PC-3 (cell line): ENCODE results near the gene PLAAT2. TPM values are rescaled to one million over a fixed set of nuclear protein-coding genes. Genes with fewer than 3 reads are reported as not detected.

Source experiments
- ATAC-seq: fragments of 200-7000 bp; cut with Tn5 transposase; 2 replicates; pipeline ENCODE4 v1.9.1; 2020; ENCODE audit warnings: mild to moderate bottlenecking, moderate library complexity
- BruUV-seq: library from RNA; stranded (reverse); fragments of 400-500 nt; replicated peaks from 2 replicates; lab custom pipeline; 2021; lab: Mats Ljungman, UMichigan
- CTCF ChIA-PET: fragments of 300-600 bp; sonication (Branson Sonifier 250); formaldehyde crosslinking; loops from one replicate; lab custom pipeline; 2022; ENCODE audit warnings: antibody characterized with exemption; lab: Charles Lee
- POLR2A ChIA-PET: fragments of 300-600 bp; sonication (Branson Sonifier 250); formaldehyde crosslinking; loops from one replicate; lab custom pipeline; 2022; ENCODE audit warnings: antibody characterized with exemption; ENCODE audit not compliant: unreplicated experiment; lab: Charles Lee
- DNase-seq: peaks from one replicate; pipeline ENCODE4 v3.0.0-alpha.2; 2015
- H2AFZ ChIP-seq: fragments of 300-600 bp; sonication (generic); 2 replicates; pipeline ENCODE4 v1.6.0; 2016; ENCODE audit warnings: antibody characterized with exemption, low read length
- H3F3A ChIP-seq: fragments of 300-600 bp; sonication (generic); one replicate; pipeline ENCODE4 v1.6.0; 2017; ENCODE audit warnings: antibody characterized with exemption, low read length, control low read depth, mild to moderate bottlenecking; ENCODE audit not compliant: unreplicated experiment
- H3K27ac ChIP-seq: fragments of 300-600 bp; sonication (generic); 2 replicates; pipeline ENCODE4 v1.5.1; 2016; ENCODE audit warnings: mild to moderate bottlenecking, low read length
- H3K27me3 ChIP-seq: fragments of 300-600 bp; sonication (generic); 2 replicates; pipeline ENCODE4 v1.6.1; 2016; ENCODE audit warnings: low read length, mixed read lengths
- H3K36me3 ChIP-seq: fragments of 300-600 bp; sonication (generic); 2 replicates; pipeline ENCODE4 v1.6.1; 2016; ENCODE audit warnings: low read depth, mixed run types, low read length, mixed read lengths
- H3K4me1 ChIP-seq: fragments of 300-600 bp; sonication (generic); 2 replicates; pipeline ENCODE4 v1.5.1; 2016; ENCODE audit warnings: low read length; ENCODE audit not compliant: insufficient read depth
- H3K4me2 ChIP-seq: fragments of 300-600 bp; sonication (generic); 2 replicates; pipeline ENCODE4 v1.6.0; 2016; ENCODE audit warnings: low read length
- H3K4me3 ChIP-seq: fragments of 300-600 bp; sonication (generic); 2 replicates; pipeline ENCODE4 v1.5.1; 2016; ENCODE audit warnings: mild to moderate bottlenecking, low read length, mixed read lengths
- H3K79me2 ChIP-seq: fragments of 300-600 bp; sonication (generic); 2 replicates; pipeline ENCODE4 v1.6.1; 2017; ENCODE audit warnings: low read length, mixed read lengths
- H3K9ac ChIP-seq: fragments of 300-600 bp; sonication (generic); 2 replicates; pipeline ENCODE4 v1.6.0; 2016; ENCODE audit warnings: mild to moderate bottlenecking, low read length
- H3K9me2 ChIP-seq: fragments of 300-600 bp; sonication (generic); replicated peaks from 2 replicates; pipeline ENCODE4 v1.6.1; 2016; ENCODE audit warnings: mixed run types, low read length, mixed read lengths
- H3K9me3 ChIP-seq: fragments of 300-600 bp; sonication (generic); 2 replicates; pipeline ENCODE4 v1.6.1; 2016; ENCODE audit warnings: low read length, mixed read lengths
- H4K20me1 ChIP-seq: fragments of 300-600 bp; sonication (generic); 2 replicates; pipeline ENCODE4 v1.6.1; 2016; ENCODE audit warnings: low read length, mixed read lengths
- EZH2 ChIP-seq: fragments of 300-600 bp; sonication (generic); IDR thresholded peaks from one replicate; pipeline ENCODE4 v1.6.1; 2017; ENCODE audit warnings: antibody characterized with exemption, mild to moderate bottlenecking, low read length; ENCODE audit not compliant: unreplicated experiment
- EZH2phosphoT487 ChIP-seq: fragments of 300-600 bp; sonication (generic); IDR thresholded peaks from 2 replicates; pipeline ENCODE4 v1.6.1; 2018; ENCODE audit warnings: mild to moderate bottlenecking, antibody characterized with exemption, low read length, borderline replicate concordance
- intact Hi-C: fragments of 100-400 bp; cut with micrococcal nuclease; formaldehyde crosslinking; loops from 2 replicates; pipeline ENCODE4 v1.9.0; 2023
- total RNA-seq: library from RNA; depleted of rRNA; stranded (reverse); fragments of >200 nt; gene quantifications from 2 replicates; pipeline ENCODE4 v1.2.3, GENCODE V29; 2014
- TF ChIP-seq, protein P1 (sequence below): fragments of 300-600 bp; sonication (generic); conservative IDR thresholded peaks from 2 replicates; pipeline ENCODE4 v1.5.1; 2017; ENCODE audit warnings: antibody characterized with exemption, low read depth, mild to moderate bottlenecking, low read length

PLAAT2 gene
- total RNA-seq, 1 experiment from 2014 or later: 5.6 TPM

DNA sequence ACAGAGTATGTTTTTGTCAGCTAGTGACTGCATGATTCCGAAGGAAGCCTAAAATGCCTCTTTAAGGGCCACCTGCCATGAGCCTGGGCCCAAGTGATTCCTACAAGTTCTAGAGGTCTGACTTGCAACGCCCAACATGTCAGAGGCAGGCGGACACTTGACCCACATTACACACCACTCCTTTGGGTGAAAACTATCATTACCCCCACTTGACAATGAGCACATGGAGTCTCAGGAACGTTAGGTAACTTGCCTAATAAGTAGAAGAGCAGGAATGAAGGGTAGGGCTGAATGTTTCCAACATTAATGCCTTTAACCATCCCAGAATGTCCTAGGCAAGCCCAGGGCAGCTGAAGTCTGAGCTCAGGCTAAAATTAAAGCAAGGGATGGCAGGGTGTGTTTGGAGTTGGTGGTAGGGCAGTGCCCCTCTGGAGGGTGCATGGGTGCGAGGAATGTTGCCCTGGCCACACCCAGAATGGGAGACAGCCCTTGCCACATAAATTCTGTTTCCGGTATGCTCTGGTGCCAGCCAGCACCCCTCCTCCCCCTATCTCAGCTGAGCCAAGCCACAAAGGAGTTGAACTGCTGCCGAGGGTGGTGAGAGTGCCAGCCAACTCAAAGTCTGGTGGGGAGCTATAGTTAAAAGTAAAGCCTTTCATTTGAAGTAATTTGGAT, 2.5 kb downstream of the PLAAT2 start:
- Histone ChIP-seq H3K27ac (peak overlapping the region; percentile 81), H3K9me3 (no peaks in the 10 kb centered on the region), H3K27me3 (no peaks in the 10 kb centered on the region), H3K79me2 (no peaks in the 10 kb centered on the region), H3K4me1 (peaks cover 39% of the 10 kb centered on the region), H3K9me2 (no peaks in the 10 kb centered on the region), H3K4me2 (peak overlapping the region; percentile 67), H3K36me3 (no peaks in the 10 kb centered on the region), H3K9ac (peak overlapping the region; percentile 51), H4K20me1 (no peaks in the 10 kb centered on the region), H2AFZ (0 out of 2 replicates have a peak overlapping the region, but pooled peaks have one; percentile 28), H3F3A (no peaks in the 10 kb centered on the region), H3K4me3 (no peak overlapping the region; the same call in 1 of the 2 replicates)
- ChIA-PET CTCF (interaction anchor here (0.6 kb wide), 3 partner anchors 86 to 1866 kb away, joined by 3 to 5 read pairs (median 3); no protein-coding TSS in a partner anchor), POLR2A (interaction anchor here (0.5 to 0.6 kb wide), 2 partner anchors 9 to 348 kb away, joined by 5 to 9 read pairs; no protein-coding TSS in a partner anchor)
- DNase-seq (peak; percentile 93), ATAC-seq (peak; percentile 62)
- intact Hi-C loops: no loop called here
- TF ChIP-seq, protein P1, sequence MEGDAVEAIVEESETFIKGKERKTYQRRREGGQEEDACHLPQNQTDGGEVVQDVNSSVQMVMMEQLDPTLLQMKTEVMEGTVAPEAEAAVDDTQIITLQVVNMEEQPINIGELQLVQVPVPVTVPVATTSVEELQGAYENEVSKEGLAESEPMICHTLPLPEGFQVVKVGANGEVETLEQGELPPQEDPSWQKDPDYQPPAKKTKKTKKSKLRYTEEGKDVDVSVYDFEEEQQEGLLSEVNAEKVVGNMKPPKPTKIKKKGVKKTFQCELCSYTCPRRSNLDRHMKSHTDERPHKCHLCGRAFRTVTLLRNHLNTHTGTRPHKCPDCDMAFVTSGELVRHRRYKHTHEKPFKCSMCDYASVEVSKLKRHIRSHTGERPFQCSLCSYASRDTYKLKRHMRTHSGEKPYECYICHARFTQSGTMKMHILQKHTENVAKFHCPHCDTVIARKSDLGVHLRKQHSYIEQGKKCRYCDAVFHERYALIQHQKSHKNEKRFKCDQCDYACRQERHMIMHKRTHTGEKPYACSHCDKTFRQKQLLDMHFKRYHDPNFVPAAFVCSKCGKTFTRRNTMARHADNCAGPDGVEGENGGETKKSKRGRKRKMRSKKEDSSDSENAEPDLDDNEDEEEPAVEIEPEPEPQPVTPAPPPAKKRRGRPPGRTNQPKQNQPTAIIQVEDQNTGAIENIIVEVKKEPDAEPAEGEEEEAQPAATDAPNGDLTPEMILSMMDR: no peak
- TF ChIP-seq EZH2: no peak
- TF ChIP-seq EZH2phosphoT487: no peak
- BruUV-seq: TSS peak; percentile 31

DNA sequence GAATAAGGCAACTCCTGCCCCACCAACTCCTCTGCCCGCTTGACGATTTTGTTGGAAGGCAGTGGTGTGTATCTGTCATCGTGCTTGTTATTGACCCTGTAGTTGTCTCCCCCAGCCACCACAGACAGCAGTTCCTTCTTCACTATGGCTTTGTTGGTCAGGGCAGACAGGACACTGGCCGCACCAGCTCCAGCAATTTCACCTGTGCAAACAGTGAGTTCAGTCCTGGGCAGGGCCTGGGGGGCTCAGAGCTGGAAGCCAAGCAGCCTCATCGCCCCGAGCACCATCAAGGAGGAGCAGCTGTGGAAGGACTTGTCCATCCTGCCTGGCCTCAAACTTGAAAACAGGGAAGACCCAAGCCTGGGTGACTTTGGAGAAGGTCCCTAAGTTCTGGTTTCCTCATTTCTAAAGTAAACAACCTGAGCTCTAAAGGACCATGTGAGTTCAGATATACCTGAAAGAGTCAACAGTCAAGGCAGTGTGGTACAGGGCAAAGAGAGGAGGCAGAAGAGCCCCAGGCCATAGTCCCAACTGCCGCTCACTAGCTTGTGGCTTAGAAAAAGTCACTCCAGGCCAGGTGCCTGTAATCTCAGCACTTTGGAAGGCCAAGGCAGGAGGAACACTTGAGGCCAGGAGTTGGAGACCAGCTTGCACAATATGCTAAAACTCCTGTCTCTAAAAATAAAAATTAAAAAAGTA, 4.6 kb downstream of the PLAAT2 start:
- intact Hi-C loops: no loop called here
- Histone ChIP-seq H3K27me3 (no peaks in the 10 kb centered on the region), H3K4me3 (no peak overlapping the region), H3K9ac (no peak overlapping the region), H3K4me2 (no peak overlapping the region), H3K9me3 (no peaks in the 10 kb centered on the region), H3K27ac (no peak overlapping the region), H3K4me1 (peaks cover 28% of the 10 kb centered on the region), H2AFZ (no peak overlapping the region), H3F3A (no peaks in the 10 kb centered on the region), H3K79me2 (no peaks in the 10 kb centered on the region), H3K36me3 (no peaks in the 10 kb centered on the region), H3K9me2 (no peaks in the 10 kb centered on the region), H4K20me1 (no peaks in the 10 kb centered on the region)
- DNase-seq (no peak), ATAC-seq (no peak)
- POLR2A ChIA-PET: interaction anchor here (0.7 kb wide), 1 partner anchor 45 kb away, joined by 3 read pairs; no protein-coding TSS in a partner anchor
- no TSS peak for BruUV-seq
- TF ChIP-seq EZH2phosphoT487 (no peak), EZH2 (no peak)
- TF ChIP-seq, protein P1: no peak
- CTCF ChIA-PET: no interaction called here
